Stimulated activated CD8-positive, alpha-beta memory T cell treated with anti-CD3 and anti-CD28 coated beads, Interleukin-15, amount 100 ng/mL, for 1 hour (primary cell): ENCODE data around the gene PTN.

Source experiments
- DNase-seq: peaks from one replicate; pipeline ENCODE4 v3.0.0-alpha.2; 2020; ENCODE audit warnings: low read depth

PTN gene

GRCh38 chr7:137343281-137343841 lies at the start of gene PTN:
TSS of gene PTN (minus strand) at chr7:137343733. CDS start at chr7:137254973, 88,760 bp downstream.
- no peak for DNase-seq

GRCh38 chr7:137390076-137390475 lies 46.5 kb upstream of the PTN start:
- no peak for DNase-seq

- no peak for DNase-seq
Observed at GRCh38 chr7:137388916-137389315, 45.4 kb upstream of the PTN start.

- DNase-seq, result no peak
Observed at GRCh38 chr7:137386966-137387365, 43.4 kb upstream of the PTN start.

- no peak for DNase-seq
Observed at GRCh38 chr7:137381045-137381444, 37.5 kb upstream of the PTN start.

GRCh38 chr7:137373507-137373906 lies 30.0 kb upstream of the PTN start:
- DNase-seq, result no peak

GRCh38 chr7:137371616-137372015 lies 28.1 kb upstream of the PTN start:
- DNase-seq, result no peak

GRCh38 chr7:137366995-137367394 lies 23.5 kb upstream of the PTN start:
- no peak for DNase-seq

- DNase-seq, result no peak
Observed at GRCh38 chr7:137363683-137364082, 20.1 kb upstream of the PTN start.

GRCh38 chr7:137360087-137360679 lies 16.6 kb upstream of the PTN start:
- DNase-seq, result no peak

GRCh38 chr7:137354961-137355360 lies 11.4 kb upstream of the PTN start:
- no peak for DNase-seq

GRCh38 chr7:137354396-137354795 lies 10.9 kb upstream of the PTN start:
- no peak for DNase-seq

GRCh38 chr7:137351941-137352340 lies 8.4 kb upstream of the PTN start:
- no peak for DNase-seq

- no peak for DNase-seq
Observed at GRCh38 chr7:137345799-137346449, 2.4 kb upstream of the PTN start.

- DNase-seq, result no peak
Observed at GRCh38 chr7:137342828-137343261, 688 bp downstream of the PTN start.

- DNase-seq, result no peak
Observed at GRCh38 chr7:137342265-137342664, 1.3 kb downstream of the PTN start.

GRCh38 chr7:137337902-137338301 lies 5.6 kb downstream of the PTN start:
- no peak for DNase-seq

GRCh38 chr7:137335814-137336213 lies 7.7 kb downstream of the PTN start:
- no peak for DNase-seq

GRCh38 chr7:137331378-137331777 lies 12.2 kb downstream of the PTN start:
- DNase-seq, result no peak

GRCh38 chr7:137329411-137329810 lies 14.1 kb downstream of the PTN start:
- DNase-seq, result no peak

- DNase-seq, result no peak
Observed at GRCh38 chr7:137328373-137329120, 15.0 kb downstream of the PTN start.

GRCh38 chr7:137325927-137326326 lies 17.6 kb downstream of the PTN start:
- no peak for DNase-seq
